Right lobe of liver (tissue), 4 donors: Measurements from ENCODE around the gene CDH6.

Experiments used
- CTCF ChIP-seq, 4 donors: fragments of 200-600 bp in 3 of 4; fragments of 450-650 bp in 1 of 4; IDR thresholded peaks; one replicate each; pipeline versions ENCODE4 v1.5.1 to v1.8.0; 2016 to 2022; ENCODE audit warnings: antibody characterized with exemption in 4 of 4, mild to moderate bottlenecking in 2 of 4
- POLR2A ChIP-seq: fragments of 450-650 bp; IDR thresholded peaks from one replicate; pipeline ENCODE4 v1.6.1; 2017; ENCODE audit warnings: antibody characterized with exemption, mild to moderate bottlenecking
- donor health status: DM: no; HTN: no; CAD: no.
- donor health status: DM: no; HTN: no; CAD: no.
- donor health status: DM: no; HTN: yes; CAD: no.

- TF ChIP-seq CTCF (IDR thresholded peaks at IDR 0.05) (no peak), POLR2A (no peak)
Observed at GRCh38 chr5:31362529-31362900, 169.0 kb downstream of the CDH6 start.
